Mesenchymal stem cell (in vitro differentiated cells and primary cell): Measurements from ENCODE around the gene ACO2.

Experiments
- DNase-seq: peaks from one replicate; pipeline ENCODE4 v3.0.0-alpha.2; 2013
- H2AFZ ChIP-seq: one replicate; pipeline ENCODE4 v1.6.1; 2013; ENCODE audit warnings: low read depth, mild to moderate bottlenecking, control low read depth, inconsistent platforms, low read length, moderate library complexity
- H2AK5ac ChIP-seq: 2 replicates; pipeline ENCODE4 v1.6.1; 2013; ENCODE audit warnings: low read length, moderate library complexity, mild to moderate bottlenecking, inconsistent platforms; ENCODE audit not compliant: severe bottlenecking
- H2BK120ac ChIP-seq: one replicate; pipeline ENCODE4 v1.6.1; 2013; ENCODE audit warnings: low read depth, mild to moderate bottlenecking, inconsistent platforms, low read length, moderate library complexity
- H2BK12ac ChIP-seq, 2 experiments: one replicate each; pipeline ENCODE4 v1.6.1; 2013; ENCODE audit warnings: inconsistent platforms in 2 of 2, low read length in 2 of 2, mild to moderate bottlenecking in 2 of 2, moderate library complexity in 2 of 2, control low read depth in 1 of 2
- H2BK15ac ChIP-seq: one replicate; pipeline ENCODE4 v1.6.1; 2013; ENCODE audit warnings: mild to moderate bottlenecking, low read depth, inconsistent platforms; ENCODE audit not compliant: poor library complexity, severe bottlenecking
- H2BK5ac ChIP-seq: 2 replicates; pipeline ENCODE4 v1.6.1; 2013; ENCODE audit warnings: low read depth, mild to moderate bottlenecking, low read length, control low read depth, inconsistent platforms; ENCODE audit not compliant: poor library complexity, severe bottlenecking
- H3K14ac ChIP-seq, 2 experiments: one replicate each; pipeline ENCODE4 v1.6.1; 2013; ENCODE audit warnings: inconsistent platforms in 2 of 2, low read length in 2 of 2, control low read depth in 1 of 2, mild to moderate bottlenecking in 1 of 2, moderate library complexity in 1 of 2
- H3K18ac ChIP-seq, 2 experiments: one replicate each; pipeline ENCODE4 v1.6.1; 2013; ENCODE audit warnings: inconsistent platforms in 2 of 2, low read length in 2 of 2, control low read depth in 1 of 2, low read depth in 1 of 2, mild to moderate bottlenecking in 1 of 2
- H3K23ac ChIP-seq, 2 experiments: one replicate each; pipeline ENCODE4 v1.6.1; 2013; ENCODE audit warnings: inconsistent platforms in 2 of 2, low read length in 2 of 2, mild to moderate bottlenecking in 2 of 2, moderate library complexity in 2 of 2, control low read depth in 1 of 2
- H3K27ac ChIP-seq: 2 replicates; pipeline ENCODE4 v1.5.1; 2013; ENCODE audit warnings: mild to moderate bottlenecking, moderate library complexity, low read length, control low read depth, inconsistent platforms; ENCODE audit not compliant: poor library complexity, severe bottlenecking
- H3K27me3 ChIP-seq, 2 experiments: 2 replicates each; pipeline versions ENCODE4 v1.6.1 to v1.7.0; 2013; ENCODE audit warnings: low read length in 2 of 2, mild to moderate bottlenecking in 2 of 2, moderate library complexity in 2 of 2, control low read depth in 1 of 2, inconsistent platforms in 1 of 2; ENCODE audit not compliant: control insufficient read depth in 1 of 2, insufficient read depth in 1 of 2
- H3K36me3 ChIP-seq, 2 experiments: 2 replicates each; pipeline versions ENCODE4 v1.6.1 to v1.7.0; 2013; ENCODE audit warnings: low read length in 2 of 2, control low read depth in 1 of 2, inconsistent platforms in 1 of 2, low read depth in 1 of 2, mild to moderate bottlenecking in 1 of 2; ENCODE audit not compliant: insufficient read depth in 2 of 2, control insufficient read depth in 1 of 2
- H3K4ac ChIP-seq, 2 experiments: one replicate each; pipeline ENCODE4 v1.6.1; 2013; ENCODE audit warnings: inconsistent platforms in 2 of 2, low read length in 2 of 2, mild to moderate bottlenecking in 2 of 2, moderate library complexity in 2 of 2, control low read depth in 1 of 2, low read depth in 1 of 2
- H3K4me1 ChIP-seq: 2 replicates; pipeline ENCODE4 v1.6.1; 2013; ENCODE audit warnings: low read depth, low read length, control low read depth; ENCODE audit not compliant: control insufficient read depth, insufficient read depth
- H3K4me2 ChIP-seq: 2 replicates; pipeline ENCODE4 v1.6.1; 2013; ENCODE audit warnings: low read length, mild to moderate bottlenecking, inconsistent platforms; ENCODE audit not compliant: poor library complexity, severe bottlenecking
- H3K4me3 ChIP-seq, 2 experiments: 2 replicates each; pipeline versions ENCODE4 v1.5.1 to v1.7.0; 2013; ENCODE audit warnings: low read length in 2 of 2, mild to moderate bottlenecking in 2 of 2, control low read depth in 1 of 2, low read depth in 1 of 2; ENCODE audit not compliant: insufficient read depth in 1 of 2
- H3K79me1 ChIP-seq: replicated peaks from 2 replicates; pipeline ENCODE4 v1.6.1; 2013; ENCODE audit warnings: mild to moderate bottlenecking, control low read depth, low read length, inconsistent platforms; ENCODE audit not compliant: poor library complexity, severe bottlenecking
- H3K9ac ChIP-seq: 2 replicates; pipeline ENCODE4 v1.7.0; 2013; ENCODE audit warnings: mild to moderate bottlenecking, low read length, moderate library complexity
- H3K9me3 ChIP-seq: 2 replicates; pipeline ENCODE4 v1.7.0; 2013; ENCODE audit warnings: mild to moderate bottlenecking, low read length; ENCODE audit not compliant: control insufficient read depth
- H4K8ac ChIP-seq: one replicate; pipeline ENCODE4 v1.6.1; 2013; ENCODE audit warnings: inconsistent platforms, mild to moderate bottlenecking, low read length, moderate library complexity
- H4K91ac ChIP-seq: one replicate; pipeline ENCODE4 v1.6.1; 2013; ENCODE audit warnings: mild to moderate bottlenecking, low read length, inconsistent platforms
- whole genome bisulfite sequencing: methylation state at CpG from one replicate; pipeline ENCODE4 v1.1.7; 2013; ENCODE audit warnings: mixed read lengths; 5-methylcytosine and 5-hydroxymethylcytosine counted together

ACO2 gene

DNA sequence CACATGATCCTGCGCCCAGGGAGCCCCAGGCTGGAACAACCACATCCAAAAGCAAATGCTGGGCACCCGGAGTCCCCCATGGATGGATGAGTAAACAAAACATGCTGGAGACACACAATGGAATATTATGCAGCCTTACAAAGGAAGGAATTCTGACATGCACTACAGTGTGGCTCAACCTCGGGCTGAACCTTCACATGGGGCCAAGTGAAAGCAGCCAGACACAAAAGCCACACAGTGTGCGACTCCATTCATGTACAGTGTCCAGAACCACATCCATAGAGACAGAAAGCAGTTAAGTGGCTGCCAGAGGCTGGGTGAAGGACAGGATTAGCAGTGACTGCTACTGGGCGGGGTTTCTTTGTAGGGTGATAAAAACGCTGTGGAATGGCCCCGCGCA, 65.3 kb downstream of the ACO2 start:
- peaks cover 43% of the 10 kb centered on the region for H3K79me1 ChIP-seq
- H4K91ac ChIP-seq: no peak overlapping the region
- H3K4me1 ChIP-seq: peaks cover 11% of the 10 kb centered on the region
- no peak overlapping the region for H3K9ac ChIP-seq
- no peak overlapping the region for H2BK120ac ChIP-seq
- H3K4me3 ChIP-seq: no peak overlapping the region
- H2AK5ac ChIP-seq: peak overlapping the region; percentile 38
- 98% methylated on average over 8 of the region's 8 CpGs for WGBS
- no peak overlapping the region for H2BK5ac ChIP-seq
- H3K18ac ChIP-seq: no peak overlapping the region
- H2BK15ac ChIP-seq: no peak overlapping the region
- no peak overlapping the region for H3K27ac ChIP-seq
- no peak overlapping the region for H2AFZ ChIP-seq
- no peak overlapping the region for H4K8ac ChIP-seq
- no peaks in the 10 kb centered on the region for H3K9me3 ChIP-seq
- no peak overlapping the region for H3K23ac ChIP-seq
- no peaks in the 10 kb centered on the region for H3K27me3 ChIP-seq
- peaks cover 61 to 69% of the 10 kb centered on the region in 2 experiments for H3K36me3 ChIP-seq
- H3K4ac ChIP-seq: no peak overlapping the region
- no peak overlapping the region for H3K14ac ChIP-seq
- H2BK12ac ChIP-seq: no peak overlapping the region
- H3K4me2 ChIP-seq: no peak overlapping the region
- DNase-seq: no peak

DNA sequence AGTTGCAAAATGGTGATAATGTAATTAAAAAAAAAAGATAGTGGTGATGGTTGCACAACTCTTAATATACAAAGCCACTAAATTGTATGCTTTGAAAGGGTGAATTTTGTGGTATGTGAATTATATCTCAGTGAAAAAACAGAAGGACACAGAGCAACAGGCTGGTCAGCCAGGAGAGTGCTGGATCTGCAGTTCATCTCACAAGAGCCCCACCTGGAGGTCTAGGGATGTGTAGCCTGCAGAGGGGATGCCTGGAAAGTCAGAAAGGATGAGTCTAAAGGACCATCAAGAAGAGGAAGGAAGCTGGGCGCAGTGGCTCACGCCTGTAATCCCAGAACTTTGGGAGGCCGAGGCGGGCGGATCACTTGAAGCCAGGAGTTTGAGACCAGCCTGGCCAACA, 66.3 kb downstream of the ACO2 start:
- H3K14ac ChIP-seq: no peak overlapping the region
- H4K8ac ChIP-seq: no peak overlapping the region
- no peak overlapping the region for H3K4ac ChIP-seq
- DNase-seq: peak; percentile 37
- H3K9ac ChIP-seq: no peak overlapping the region
- no peak overlapping the region for H3K27ac ChIP-seq
- WGBS: 90% methylated on average over 5 of the region's 5 CpGs
- no peak overlapping the region for H3K4me3 ChIP-seq
- H3K27me3 ChIP-seq: no peaks in the 10 kb centered on the region
- H3K79me1 ChIP-seq: peaks cover 43% of the 10 kb centered on the region
- H3K23ac ChIP-seq: no peak overlapping the region
- H3K9me3 ChIP-seq: no peaks in the 10 kb centered on the region
- no peak overlapping the region for H3K18ac ChIP-seq
- no peak overlapping the region for H2AK5ac ChIP-seq
- peaks cover 57 to 72% of the 10 kb centered on the region in 2 experiments for H3K36me3 ChIP-seq
- no peak overlapping the region for H2BK12ac ChIP-seq
- no peak overlapping the region for H2BK120ac ChIP-seq
- H2BK5ac ChIP-seq: no peak overlapping the region
- no peak overlapping the region for H3K4me2 ChIP-seq
- H3K4me1 ChIP-seq: peaks cover 11% of the 10 kb centered on the region
- H2AFZ ChIP-seq: no peak overlapping the region
- no peak overlapping the region for H4K91ac ChIP-seq
- H2BK15ac ChIP-seq: no peak overlapping the region

DNA sequence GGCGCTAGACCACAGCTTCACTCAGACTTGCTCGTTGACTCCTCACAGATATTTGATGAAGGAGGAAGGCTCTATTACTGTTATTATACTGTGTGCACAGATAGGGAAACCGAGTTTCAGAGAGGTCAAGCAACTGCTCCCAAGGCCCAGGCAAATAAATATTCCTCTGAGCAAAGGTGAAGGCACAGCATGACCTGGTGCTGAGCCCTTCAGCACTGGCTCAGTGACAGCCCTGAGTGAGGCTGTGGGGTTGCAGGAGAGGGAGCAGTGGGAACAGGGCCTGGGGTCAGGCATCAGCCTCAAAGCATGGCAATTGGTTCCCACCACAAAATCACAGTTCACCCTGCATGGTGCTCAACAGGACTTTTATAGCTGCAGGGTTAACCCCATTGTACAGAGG, 68.3 kb downstream of the ACO2 start:
- 98% methylated on average over 3 of the region's 3 CpGs for WGBS
- H3K9me3 ChIP-seq: no peaks in the 10 kb centered on the region
- H3K27me3 ChIP-seq: no peaks in the 10 kb centered on the region
- H3K4ac ChIP-seq: no peak overlapping the region
- no peak for DNase-seq
- H3K9ac ChIP-seq: no peak overlapping the region
- no peak overlapping the region for H2BK15ac ChIP-seq
- no peak overlapping the region for H2AFZ ChIP-seq
- no peak overlapping the region for H4K91ac ChIP-seq
- H3K79me1 ChIP-seq: peaks cover 29% of the 10 kb centered on the region
- no peak overlapping the region for H2BK5ac ChIP-seq
- H3K36me3 ChIP-seq: peaks cover 38 to 58% of the 10 kb centered on the region in 2 experiments
- H3K27ac ChIP-seq: no peak overlapping the region
- H4K8ac ChIP-seq: no peak overlapping the region
- H3K18ac ChIP-seq: no peak overlapping the region
- H2BK12ac ChIP-seq: no peak overlapping the region
- peaks cover 17% of the 10 kb centered on the region for H3K4me1 ChIP-seq
- H3K23ac ChIP-seq: no peak overlapping the region
- H3K4me2 ChIP-seq: no peak overlapping the region
- no peak overlapping the region for H2BK120ac ChIP-seq
- H3K14ac ChIP-seq: no peak overlapping the region
- no peak overlapping the region for H2AK5ac ChIP-seq
- peak overlapping the region in 1 of 2 experiments; percentile 7 for H3K4me3 ChIP-seq

DNA sequence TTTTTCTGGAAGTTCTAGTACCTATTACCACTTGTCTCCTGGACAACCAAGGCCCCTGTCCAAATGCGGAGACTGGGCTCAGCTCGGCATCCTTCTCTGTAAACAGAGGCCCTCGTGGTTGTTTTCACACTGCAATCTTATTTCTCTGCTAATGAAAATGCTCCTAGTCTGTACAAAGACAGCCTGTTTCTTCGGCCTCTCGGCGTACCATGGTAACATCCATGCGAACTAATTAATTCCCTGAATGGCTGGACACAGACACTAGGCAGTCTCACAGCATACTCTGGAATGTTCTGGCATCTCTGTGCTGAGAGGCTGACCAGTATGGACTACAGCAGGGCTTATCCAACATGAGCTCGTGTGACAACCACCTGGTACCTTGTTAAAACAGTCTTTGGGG, 69.7 kb downstream of the ACO2 start:
- over 99% methylated on average over 8 of the region's 8 CpGs for WGBS
- Histone ChIP-seq H3K14ac (no peak overlapping the region), H3K9me3 (no peaks in the 10 kb centered on the region), H3K79me1 (peaks cover 19% of the 10 kb centered on the region), H3K4ac (no peak overlapping the region), H4K91ac (no peak overlapping the region), H3K4me1 (peaks cover 12% of the 10 kb centered on the region), H2BK15ac (no peak overlapping the region), H3K9ac (no peak overlapping the region), H4K8ac (no peak overlapping the region), H2BK120ac (no peak overlapping the region), H3K18ac (no peak overlapping the region), H2BK5ac (no peak overlapping the region), H2AK5ac (no peak overlapping the region), H2AFZ (no peak overlapping the region), H3K4me2 (no peak overlapping the region), H3K27ac (no peak overlapping the region), H3K36me3 (peaks cover 28 to 46% of the 10 kb centered on the region in 2 experiments), H3K27me3 (no peaks in the 10 kb centered on the region), H3K23ac (no peak overlapping the region), H2BK12ac (no peak overlapping the region), H3K4me3 (no peak overlapping the region)
- no peak for DNase-seq
